Skeletal muscle cell (primary cell): ENCODE measurements around the gene OR4K2.

Source experiments
- DNase-seq: peaks from one replicate; pipeline ENCODE4 v3.0.0-alpha.2; 2010; ENCODE audit warnings: low read depth
- H3K4me3 ChIP-seq: 2 replicates; pipeline ENCODE4 v1.5.1; 2011; ENCODE audit warnings: low read depth, mild to moderate bottlenecking, control low read depth, low read length, moderate library complexity

OR4K2 gene

GRCh38 chr14:19930617-19931016, 55.7 kb downstream of the OR4K2 start, which contains the start of gene OR4K1:
Gene OR4K1, plus strand, starts transcription at chr14:19930917. Its CDS starts 4,750 bp downstream, at chr14:19935667.
- H3K4me3 ChIP-seq: no peak within 1 kb of the TSS

More at GRCh38 chr14:19930617-19931016, 55.7 kb downstream of the OR4K2 start, which contains the start of gene OR4K1:
- no peak for DNase-seq
